A673 (cell line): ENCODE results near the gene YEATS4. TPM values are rescaled to one million over a fixed set of nuclear protein-coding genes. Genes with fewer than 3 reads are reported as not detected.

Source experiments
- BruUV-seq: library from RNA; stranded (reverse); fragments of 400-500 nt; replicated peaks from 2 replicates; lab custom pipeline; 2021; lab: Mats Ljungman, UMichigan
- CTCF ChIA-PET: fragments of 300-600 bp; sonication (Branson Sonifier 250); formaldehyde crosslinking; loops from one replicate; lab custom pipeline; 2022; ENCODE audit warnings: antibody characterized with exemption; lab: Charles Lee
- POLR2A ChIA-PET: fragments of 300-600 bp; sonication (Branson Sonifier 250); formaldehyde crosslinking; loops from one replicate; lab custom pipeline; 2022; ENCODE audit warnings: antibody characterized with exemption; ENCODE audit not compliant: low non-redundant PET; lab: Charles Lee
- DNase-seq: peaks from one replicate; pipeline ENCODE4 v3.0.0-alpha.2; 2015; ENCODE audit warnings: low spot score
- H3K27ac ChIP-seq: fragments of 200-600 bp; sonication (generic); 2 replicates; pipeline ENCODE4 v1.5.1; 2016; ENCODE audit warnings: mixed run types, low read depth, mild to moderate bottlenecking, mixed read lengths, antibody characterized with exemption, low read length; ENCODE audit not compliant: poor library complexity, severe bottlenecking
- H3K27me3 ChIP-seq: fragments of 200-600 bp; sonication (generic); replicated peaks from 2 replicates; pipeline ENCODE4 v1.6.1; 2017; ENCODE audit warnings: mixed run types, low read depth, mild to moderate bottlenecking, mixed read lengths, antibody characterized with exemption, low read length; ENCODE audit not compliant: insufficient read depth, poor library complexity
- H3K36me3 ChIP-seq: fragments of 200-600 bp; sonication (generic); 2 replicates; pipeline ENCODE4 v1.6.1; 2016; ENCODE audit warnings: mixed run types, mild to moderate bottlenecking, mixed read lengths, antibody characterized with exemption, low read length; ENCODE audit not compliant: insufficient read depth, poor library complexity, severe bottlenecking
- H3K4me1 ChIP-seq: fragments of 200-600 bp; sonication (generic); 2 replicates; pipeline ENCODE4 v1.6.1; 2017; ENCODE audit warnings: mixed run types, mild to moderate bottlenecking, mixed read lengths, antibody characterized with exemption, low read length; ENCODE audit not compliant: insufficient read depth, poor library complexity, severe bottlenecking
- H3K4me3 ChIP-seq: fragments of 200-600 bp; sonication (generic); 2 replicates; pipeline ENCODE4 v1.5.1; 2016; ENCODE audit warnings: low read depth, mixed run types, mild to moderate bottlenecking, mixed read lengths, low read length; ENCODE audit not compliant: poor library complexity, severe bottlenecking
- H3K9me3 ChIP-seq: fragments of 200-600 bp; sonication (generic); 2 replicates; pipeline ENCODE4 v1.6.1; 2016; ENCODE audit warnings: mixed run types, low read depth, mild to moderate bottlenecking, mixed read lengths, antibody characterized with exemption, low read length; ENCODE audit not compliant: poor library complexity, severe bottlenecking
- CTCF ChIP-seq: fragments of 300-800, 200-600 bp; sonication (generic); conservative IDR thresholded peaks from 2 replicates; pipeline ENCODE4 v1.5.1; 2017; ENCODE audit warnings: low read depth, mild to moderate bottlenecking, antibody characterized with exemption, low read length, moderate library complexity, mixed read lengths
- EZH2 ChIP-seq: fragments of 200-600 bp; sonication (generic); IDR thresholded peaks from 2 replicates; pipeline ENCODE4 v1.6.1; 2017; ENCODE audit warnings: borderline replicate concordance, low read depth, mild to moderate bottlenecking, mixed read lengths, antibody characterized with exemption, low read length; ENCODE audit not compliant: poor library complexity, severe bottlenecking
- intact Hi-C: fragments of 100-400 bp; cut with micrococcal nuclease; formaldehyde crosslinking; loops from one replicate; pipeline ENCODE4 v1.10.0; 2022; ENCODE audit not compliant: unreplicated experiment
- total RNA-seq: library from RNA; stranded (reverse); gene quantifications from 2 replicates; pipeline ENCODE4 v1.2.3, GENCODE V29; 2021

YEATS4 gene
- total RNA-seq, 1 experiment from 2014 or later, result 43.7 TPM

- DNase-seq, result no peak
- peaks cover 5% of the 10 kb centered on the region for H3K27me3 ChIP-seq
- CTCF ChIA-PET, result no interaction called here
- H3K4me1 ChIP-seq, result peaks cover 3% of the 10 kb centered on the region
- H3K9me3 ChIP-seq, result no peaks in the 10 kb centered on the region
- no TSS peak for BruUV-seq
- no peaks in the 10 kb centered on the region for H3K36me3 ChIP-seq
- intact Hi-C loops, result loop anchor here (10.0 kb wide), 1 partner anchor 221 kb away; no protein-coding TSS in a partner anchor
- POLR2A ChIA-PET, result no interaction called here
- no peak overlapping the region for H3K4me3 ChIP-seq
- H3K27ac ChIP-seq, result no peak overlapping the region
- no peak for TF ChIP-seq EZH2
- TF ChIP-seq CTCF, result no peak
Observed at GRCh38 chr12:69354172-69354555, 5.4 kb upstream of the YEATS4 start.

- Histone ChIP-seq H3K4me3 (no peak overlapping the region), H3K27me3 (peaks cover under 1% of the 10 kb centered on the region), H3K27ac (no peak overlapping the region), H3K9me3 (no peaks in the 10 kb centered on the region), H3K4me1 (peaks cover 5% of the 10 kb centered on the region), H3K36me3 (no peaks in the 10 kb centered on the region)
- BruUV-seq, result no TSS peak
- no peak for DNase-seq
- TF ChIP-seq EZH2, result no peak
- TF ChIP-seq CTCF, result no peak
- ChIA-PET CTCF (no interaction called here), POLR2A (no interaction called here)
- intact Hi-C loops, result loop anchor here (10.0 kb wide), 1 partner anchor 220 kb away; no protein-coding TSS in a partner anchor
Observed at GRCh38 chr12:69354556-69355187, 4.9 kb upstream of the YEATS4 start.

GRCh38 chr12:69355363-69356028 is 4.0 kb upstream of the YEATS4 start:
- ChIA-PET CTCF (no interaction called here), POLR2A (no interaction called here)
- H3K4me3 ChIP-seq, result no peak overlapping the region
- peaks cover 5% of the 10 kb centered on the region for H3K4me1 ChIP-seq
- TF ChIP-seq CTCF (no peak), EZH2 (no peak)
- no peaks in the 10 kb centered on the region for H3K9me3 ChIP-seq
- BruUV-seq, result no TSS peak
- H3K36me3 ChIP-seq, result no peaks in the 10 kb centered on the region
- no peaks in the 10 kb centered on the region for H3K27me3 ChIP-seq
- no peak for DNase-seq
- no peak overlapping the region for H3K27ac ChIP-seq
- intact Hi-C loops, result loop anchor here (10.0 kb wide), 1 partner anchor 219 kb away; no protein-coding TSS in a partner anchor
